ACHN (cell line): ENCODE data around the gene PLA2G4A.

ENCODE experiments used
- DNase-seq: peaks from one replicate; pipeline ENCODE4 v3.0.0-alpha.2; 2015
- in situ Hi-C: cut with HindIII; loops from 2 replicates; pipeline ENCODE4 v1.10.0; 2017; ENCODE audit warnings: low sequenced_read_pairs, low pct_ligation_motif_present, low pct_unique_long_range_greater_than_20kb

The PLA2G4A gene

GRCh38 chr1:186949173-186949572, 120.4 kb downstream of the PLA2G4A start:
- in situ Hi-C loops = no loop called here

GRCh38 chr1:186950547-186950946, 121.8 kb downstream of the PLA2G4A start:
- peak; percentile 87 for DNase-seq
- in situ Hi-C loops = no loop called here

More at GRCh38 chr1:186949173-186949572, 120.4 kb downstream of the PLA2G4A start:
- no peak for DNase-seq

- in situ Hi-C loops = no loop called here
- DNase-seq = no peak
These were observed 125.1 kb downstream of the PLA2G4A start for GRCh38 chr1:186953876-186954275.

- in situ Hi-C loops = no loop called here
- DNase-seq = no peak
These were observed 128.6 kb downstream of the PLA2G4A start for GRCh38 chr1:186957314-186957713.

GRCh38 chr1:186958520-186958919, 129.8 kb downstream of the PLA2G4A start:
- no peak for DNase-seq

GRCh38 chr1:186960861-186961260, 132.1 kb downstream of the PLA2G4A start:
- DNase-seq = no peak

More at GRCh38 chr1:186958520-186958919, 129.8 kb downstream of the PLA2G4A start:
- in situ Hi-C loops = no loop called here

GRCh38 chr1:186965847-186966246, 137.1 kb downstream of the PLA2G4A start:
- DNase-seq = no peak
- in situ Hi-C loops = no loop called here

More at GRCh38 chr1:186960861-186961260, 132.1 kb downstream of the PLA2G4A start:
- in situ Hi-C loops = no loop called here

GRCh38 chr1:186966456-186966855, 137.7 kb downstream of the PLA2G4A start:
- in situ Hi-C loops = no loop called here
- no peak for DNase-seq

GRCh38 chr1:186967656-186968394, 139.1 kb downstream of the PLA2G4A start:
- in situ Hi-C loops = no loop called here
- DNase-seq = peak; percentile 24

GRCh38 chr1:186974774-186975181, 146.0 kb downstream of the PLA2G4A start:
- DNase-seq = no peak
- in situ Hi-C loops = loop anchor here (25.0 kb wide), 1 partner anchor 362 kb away; no protein-coding TSS in a partner anchor

- no peak for DNase-seq
- in situ Hi-C loops = loop anchor here (25.0 kb wide), 1 partner anchor 363 kb away; no protein-coding TSS in a partner anchor
These were observed 146.5 kb downstream of the PLA2G4A start for GRCh38 chr1:186975220-186975619.

- in situ Hi-C loops = loop anchor here (25.0 kb wide), 1 partner anchor 364 kb away; no protein-coding TSS in a partner anchor
- DNase-seq = no peak
These were observed 148.0 kb downstream of the PLA2G4A start for GRCh38 chr1:186976700-186977099.

GRCh38 chr1:186977266-186977957, 148.7 kb downstream of the PLA2G4A start:
- in situ Hi-C loops = loop anchor here (25.0 kb wide), 1 partner anchor 365 kb away; no protein-coding TSS in a partner anchor
- no peak for DNase-seq

- in situ Hi-C loops = loop anchor here (25.0 kb wide), 1 partner anchor 367 kb away; no protein-coding TSS in a partner anchor
- DNase-seq = no peak
These were observed 150.1 kb downstream of the PLA2G4A start for GRCh38 chr1:186978596-186979556.

GRCh38 chr1:186980400-186980799, 151.7 kb downstream of the PLA2G4A start:
- DNase-seq = no peak
- in situ Hi-C loops = loop anchor here (25.0 kb wide), 1 partner anchor 368 kb away; no protein-coding TSS in a partner anchor

- in situ Hi-C loops = loop anchor here (25.0 kb wide), 1 partner anchor 370 kb away; no protein-coding TSS in a partner anchor
These were observed 153.4 kb downstream of the PLA2G4A start for GRCh38 chr1:186982116-186982515.

GRCh38 chr1:186983327-186983726, 154.6 kb downstream of the PLA2G4A start:
- DNase-seq = no peak
- in situ Hi-C loops = loop anchor here (25.0 kb wide), 1 partner anchor 371 kb away; no protein-coding TSS in a partner anchor

More at GRCh38 chr1:186982116-186982515, 153.4 kb downstream of the PLA2G4A start:
- DNase-seq = no peak

GRCh38 chr1:186984959-186985358, 156.2 kb downstream of the PLA2G4A start:
- no peak for DNase-seq
- in situ Hi-C loops = loop anchor here (25.0 kb wide), 1 partner anchor 373 kb away; no protein-coding TSS in a partner anchor
